GM11168 (cell line): Measurements from ENCODE around the gene HBEGF.

Source experiments
- in situ Hi-C: fragments of 300-500 bp; cut with MboI; formaldehyde crosslinking; loops from one replicate; pipeline ENCODE4 v1.12.0; 2022; ENCODE audit warnings: low sequenced_read_pairs; ENCODE audit not compliant: unreplicated experiment

Gene HBEGF

DNA sequence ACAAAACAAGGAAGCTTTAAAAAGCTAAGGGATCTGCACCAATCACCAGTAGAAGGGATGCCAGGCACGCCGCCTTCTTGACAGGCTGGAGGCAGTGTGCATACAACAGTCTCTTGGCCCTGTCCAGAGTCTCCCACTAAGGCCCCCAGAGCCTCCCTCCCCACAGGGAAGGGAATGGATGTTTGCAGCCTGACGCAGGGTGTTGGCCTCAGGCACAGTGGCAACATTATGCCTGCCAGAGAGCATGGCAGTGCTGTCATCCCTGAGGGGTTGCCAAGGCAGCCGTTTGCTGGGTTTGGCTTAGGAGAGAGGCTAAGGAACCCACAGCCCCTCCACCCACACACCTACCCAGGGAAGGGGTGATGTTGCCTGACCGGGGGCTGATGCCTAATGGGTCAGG, 4.8 kb downstream of the HBEGF start:
- in situ Hi-C loops, result no loop called here

DNA sequence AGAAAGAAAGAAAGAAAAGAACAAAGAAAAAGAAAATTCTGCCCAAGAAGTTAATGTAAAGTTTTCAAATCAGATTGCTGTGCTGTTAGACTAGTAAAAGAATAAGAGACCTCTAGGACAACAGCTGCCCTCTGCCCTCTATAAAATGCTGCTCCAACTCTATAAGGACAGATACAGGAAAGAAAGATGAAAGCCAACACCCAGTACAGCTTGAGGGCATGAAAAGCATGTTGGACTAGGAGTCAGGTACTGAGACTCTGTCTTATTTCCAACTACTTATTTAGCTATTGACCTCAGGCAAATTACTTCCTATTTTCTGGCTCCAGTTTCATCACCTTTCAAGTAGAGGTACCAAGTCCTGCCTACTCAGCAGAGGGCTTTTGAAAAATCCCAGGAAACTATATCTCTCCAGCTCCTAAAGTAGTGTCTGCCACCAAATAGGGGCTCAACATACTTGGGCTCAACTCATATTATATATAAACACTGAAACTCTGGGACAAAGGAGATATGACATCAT, 5.7 kb downstream of the HBEGF start:
- in situ Hi-C loops, result no loop called here

DNA sequence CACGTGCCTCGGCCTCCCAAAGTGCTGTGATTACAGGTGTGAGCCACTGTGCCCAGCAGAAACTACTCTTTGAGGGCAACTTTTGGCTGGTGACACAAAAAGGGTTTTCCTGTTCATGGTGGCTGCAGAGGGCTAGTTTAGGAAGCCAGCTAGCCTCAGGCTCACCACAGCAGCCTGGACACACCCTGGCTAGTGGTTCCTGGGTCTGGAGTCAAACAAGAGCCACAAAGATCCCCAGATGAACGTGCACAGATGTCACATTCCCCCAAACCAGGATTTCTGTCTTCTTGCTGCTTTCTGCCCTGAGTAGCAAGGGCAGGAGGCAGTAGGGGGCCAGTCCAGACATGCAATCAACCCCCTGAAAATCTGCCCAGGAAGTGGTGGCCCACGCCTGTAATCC, 6.8 kb downstream of the HBEGF start:
- in situ Hi-C loops, result no loop called here

DNA sequence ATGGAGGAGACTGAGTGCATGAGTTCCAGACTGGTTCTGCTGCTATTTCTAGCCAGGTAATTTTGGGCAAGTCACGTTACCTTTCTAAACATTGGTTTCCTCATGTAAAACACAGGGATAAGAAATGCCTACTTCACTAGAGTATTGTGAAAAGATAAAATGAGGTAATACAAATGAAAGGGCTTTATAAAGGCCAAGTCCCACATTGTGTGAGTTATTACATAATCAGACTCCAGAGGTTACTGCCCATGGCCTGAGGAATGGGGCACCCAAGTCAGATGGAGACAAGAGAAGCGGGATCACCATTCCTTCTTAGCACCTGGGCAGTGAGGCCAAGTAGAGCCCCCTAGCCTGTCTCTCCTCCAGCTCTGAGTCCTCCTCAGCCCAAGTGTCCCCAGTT, 7.5 kb downstream of the HBEGF start:
- in situ Hi-C loops, result no loop called here

DNA sequence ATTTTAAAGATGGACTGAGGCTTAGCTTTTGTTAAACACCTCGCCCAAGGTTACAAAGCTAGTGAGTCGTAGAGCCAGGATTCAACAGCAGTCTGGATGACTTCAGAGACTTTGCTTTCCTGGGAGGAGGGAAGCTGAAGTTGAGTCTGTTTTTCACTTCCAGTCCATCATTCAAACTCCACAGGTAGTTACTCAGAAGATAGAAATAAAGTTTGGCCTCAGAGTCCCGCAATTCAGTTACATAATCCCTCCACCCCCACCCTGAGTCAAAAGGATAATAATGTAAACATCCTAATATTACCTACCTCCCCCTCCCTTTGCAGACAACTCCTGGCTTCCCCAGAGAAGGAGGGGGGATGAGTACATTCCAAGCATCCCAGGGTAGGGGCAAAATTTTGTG, 8.1 kb downstream of the HBEGF start:
- in situ Hi-C loops, result no loop called here

DNA sequence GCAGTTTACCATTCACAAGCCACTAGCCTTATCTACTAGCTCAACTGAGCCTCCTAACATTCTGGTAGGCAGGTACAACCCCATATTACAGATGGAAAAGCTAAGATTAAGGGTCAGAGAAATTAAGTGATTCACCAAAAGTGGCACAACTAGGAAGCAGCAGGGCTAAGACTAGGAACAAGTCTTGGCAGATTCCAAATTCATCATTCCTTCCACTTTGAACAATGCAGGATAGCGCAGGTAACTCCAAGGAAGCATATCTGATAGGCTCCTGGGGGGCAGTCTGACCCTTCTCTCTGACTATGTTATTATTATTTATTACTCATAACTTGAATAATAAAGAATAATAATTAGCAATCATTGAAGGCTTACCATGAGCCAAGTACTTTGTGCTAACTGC, 8.5 kb downstream of the HBEGF start:
- in situ Hi-C loops, result no loop called here

DNA sequence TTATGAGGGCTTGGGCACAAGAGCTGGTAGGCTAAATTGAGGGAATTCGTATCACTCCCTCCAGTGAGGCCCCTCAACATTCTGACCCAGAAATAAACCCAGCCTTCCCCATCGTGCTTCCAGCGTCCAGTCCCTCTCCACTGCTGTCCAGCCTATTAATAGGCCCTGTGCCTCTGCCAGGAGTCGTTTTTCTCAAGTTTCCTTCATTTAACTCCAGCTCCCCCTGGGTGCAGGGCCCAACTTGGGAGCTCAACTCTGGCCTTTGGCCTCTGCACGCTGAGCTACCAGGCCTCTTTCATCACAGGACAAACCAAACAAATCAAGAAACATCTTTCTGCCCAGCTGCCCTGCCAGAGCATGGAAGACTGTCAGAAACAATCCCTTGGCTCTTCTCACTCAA, 10.0 kb downstream of the HBEGF start:
- in situ Hi-C loops, result no loop called here

DNA sequence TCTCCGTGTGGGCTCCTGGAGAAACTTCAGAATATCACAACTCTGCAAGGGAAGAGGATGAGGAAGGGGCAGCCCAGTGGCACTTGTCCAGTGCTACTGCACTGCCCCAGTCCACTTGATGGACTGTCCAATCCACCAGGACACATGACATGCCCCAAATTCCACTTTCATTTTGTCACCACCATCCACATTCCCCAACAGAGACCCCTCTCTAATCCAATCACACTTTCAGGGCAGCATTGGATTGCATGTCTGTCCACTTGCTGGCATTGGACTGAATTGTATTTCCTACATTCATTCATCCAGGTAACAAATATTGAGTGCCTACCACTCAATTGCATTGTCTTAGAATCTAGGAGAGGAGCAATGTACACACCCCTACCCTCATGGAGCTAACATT, 14.8 kb downstream of the HBEGF start:
- in situ Hi-C loops, result no loop called here

DNA sequence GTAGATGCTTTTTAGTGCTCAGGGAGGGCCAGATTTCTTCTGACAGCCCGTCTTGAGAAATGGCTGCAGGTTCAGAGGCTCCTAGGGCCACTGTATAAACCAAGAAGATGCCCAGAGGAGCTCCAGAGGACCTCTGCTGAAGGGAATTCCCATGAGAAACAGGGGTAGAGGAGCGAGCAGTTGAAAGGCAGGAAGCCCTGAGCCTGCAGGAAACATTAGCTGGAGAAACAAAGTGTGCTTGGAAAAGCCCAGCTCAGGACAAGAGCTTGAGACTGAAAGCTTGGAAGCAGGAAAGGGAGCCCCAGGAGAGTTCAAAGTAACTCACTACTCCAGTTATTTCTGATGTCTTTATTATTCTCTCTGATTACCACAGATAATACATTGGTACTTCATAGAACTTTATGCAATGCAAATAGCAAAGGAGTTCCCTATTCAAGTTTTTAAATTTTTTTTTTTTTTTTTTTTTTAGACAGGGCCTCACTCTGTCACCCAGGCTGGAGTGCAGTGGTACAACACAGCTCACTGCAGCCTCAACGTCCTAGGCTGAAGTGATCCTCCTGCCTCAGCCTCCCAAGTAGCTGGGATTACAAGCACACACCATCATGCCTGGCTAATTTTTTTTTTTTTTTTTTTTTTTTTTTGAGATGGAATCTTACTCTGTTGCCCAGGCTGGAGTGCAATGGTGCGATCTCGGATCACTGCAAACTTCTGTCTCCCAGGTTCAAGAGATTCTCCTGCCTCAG, 16.5 kb downstream of the HBEGF start:
- in situ Hi-C loops, result no loop called here

DNA sequence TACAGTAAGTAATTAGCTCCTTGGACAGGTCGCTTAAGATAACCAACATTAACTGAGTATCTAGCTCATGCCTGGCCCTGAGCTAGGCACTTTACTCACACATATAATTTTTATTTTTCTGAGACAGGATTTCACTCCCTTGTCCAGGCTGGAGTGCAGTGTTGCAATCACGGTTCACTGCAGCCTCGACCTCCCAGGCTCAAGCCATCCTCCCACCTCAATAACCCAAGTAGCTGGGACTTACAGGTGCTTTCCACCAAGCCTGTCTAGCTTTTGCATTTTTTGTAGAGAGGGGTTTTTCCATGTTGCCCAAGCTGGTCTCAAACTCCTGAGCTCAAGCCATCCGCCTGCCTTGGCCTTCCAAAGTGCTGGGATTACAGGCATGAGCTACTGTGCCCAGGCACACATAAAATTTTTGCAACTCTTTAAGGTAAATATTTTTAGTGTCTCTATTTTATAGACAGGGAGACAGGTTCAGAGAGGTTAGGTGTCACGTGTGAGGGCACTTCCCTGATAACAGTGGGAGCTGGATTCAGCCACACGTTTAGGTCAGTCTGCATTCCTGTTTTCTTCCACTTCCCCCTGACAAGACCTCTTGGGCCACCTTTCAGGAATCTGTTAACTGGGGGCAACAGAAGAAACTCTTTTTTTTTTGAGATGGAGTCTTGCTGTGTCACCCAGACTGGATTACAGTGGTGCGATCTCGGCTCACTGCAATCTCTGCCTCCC, 18.2 kb downstream of the HBEGF start:
- in situ Hi-C loops, result no loop called here

DNA sequence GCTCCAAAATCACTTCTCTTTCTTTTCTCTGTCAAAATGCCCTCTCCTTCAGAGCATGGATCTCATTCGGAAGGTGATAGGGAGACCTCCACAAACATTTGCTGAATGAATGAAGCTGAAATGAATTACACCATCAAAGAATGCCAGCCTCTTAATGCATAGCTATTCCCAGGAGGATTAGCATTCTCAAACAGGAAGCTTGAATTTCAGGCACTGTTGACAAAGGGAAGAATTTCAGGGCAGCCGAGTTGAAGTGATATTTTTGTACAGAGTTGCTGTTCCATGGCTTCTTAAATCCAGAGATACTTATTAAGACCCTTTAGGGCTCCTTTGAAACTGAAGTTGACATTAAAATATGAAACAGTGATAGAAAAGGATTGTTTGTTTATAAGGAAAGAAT, 18.8 kb downstream of the HBEGF start:
- in situ Hi-C loops, result no loop called here

DNA sequence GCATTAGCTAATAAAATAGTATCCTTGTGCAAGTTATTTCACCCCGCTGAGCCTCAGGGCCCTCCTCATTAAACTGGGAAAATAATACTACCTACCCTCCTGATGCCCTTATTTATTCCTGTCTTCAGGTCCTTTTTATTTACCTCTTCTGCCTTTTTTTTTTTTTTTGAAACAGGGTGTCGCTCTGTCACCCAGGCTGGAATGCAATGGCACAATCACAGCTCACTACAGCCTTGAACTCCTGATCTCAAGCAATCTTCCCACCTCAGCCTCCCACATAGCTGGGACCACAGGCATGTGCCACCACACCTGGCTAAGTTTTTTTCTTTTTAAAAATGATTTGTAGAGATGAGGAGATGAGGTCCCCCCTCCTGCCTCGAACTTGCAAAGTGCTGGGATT, 20.9 kb downstream of the HBEGF start:
- in situ Hi-C loops, result no loop called here

DNA sequence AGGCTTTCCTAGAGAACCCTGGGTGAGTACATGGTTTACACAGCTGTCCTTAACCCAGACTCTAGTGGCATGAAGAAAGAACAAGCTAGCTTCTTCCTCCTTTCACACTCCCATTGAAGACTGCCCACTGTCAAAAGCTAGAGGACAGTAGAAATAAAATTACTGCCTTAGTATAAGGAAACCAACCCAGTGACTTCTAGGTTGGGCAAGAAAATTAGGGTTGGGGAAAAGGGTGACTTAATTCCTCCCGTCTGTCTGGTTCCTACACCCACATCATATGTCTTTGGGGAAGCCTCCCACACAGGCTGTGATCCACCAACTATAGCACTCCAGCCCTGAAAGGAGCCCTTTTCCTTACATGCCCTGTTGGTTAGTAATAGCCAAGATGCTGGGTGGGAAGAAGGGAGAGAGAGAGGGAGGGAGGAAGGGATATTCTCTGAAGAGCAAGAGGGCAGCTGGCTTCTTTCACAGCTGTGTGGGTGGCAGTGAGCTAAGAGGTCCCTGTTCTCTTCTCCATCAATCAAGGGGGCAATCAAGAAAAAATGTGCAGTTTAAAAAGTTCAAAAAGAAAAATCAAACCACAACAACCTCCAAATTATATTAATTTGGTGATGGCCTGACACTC, 21.7 kb downstream of the HBEGF start:
- in situ Hi-C loops, result no loop called here

DNA sequence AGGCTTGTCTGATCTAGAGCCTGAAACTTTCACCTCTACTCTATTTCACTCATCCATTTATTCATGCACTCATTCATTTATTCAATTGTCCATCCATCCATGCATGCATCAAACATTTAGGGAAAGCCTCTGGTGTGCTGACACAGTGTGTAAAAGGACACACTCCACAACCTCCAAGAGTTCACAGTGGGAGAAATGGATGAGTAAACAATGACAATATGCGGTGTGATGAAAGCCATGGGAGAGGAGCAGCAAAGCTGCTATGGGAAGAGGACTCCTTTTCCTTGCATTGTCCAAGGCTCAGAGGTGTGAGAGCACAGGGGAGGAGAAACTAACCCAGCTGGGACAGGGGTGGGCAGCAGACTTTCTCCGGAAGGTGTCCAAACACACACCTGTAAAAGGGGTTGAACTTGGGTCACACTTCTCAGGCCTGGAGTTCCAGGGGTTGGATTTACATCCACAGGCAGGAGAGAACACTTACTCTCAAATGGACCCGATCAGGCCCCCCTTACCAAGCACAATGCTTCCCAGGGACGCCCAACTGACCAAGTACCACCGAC, 22.3 kb downstream of the HBEGF start:
- in situ Hi-C loops, result no loop called here

DNA sequence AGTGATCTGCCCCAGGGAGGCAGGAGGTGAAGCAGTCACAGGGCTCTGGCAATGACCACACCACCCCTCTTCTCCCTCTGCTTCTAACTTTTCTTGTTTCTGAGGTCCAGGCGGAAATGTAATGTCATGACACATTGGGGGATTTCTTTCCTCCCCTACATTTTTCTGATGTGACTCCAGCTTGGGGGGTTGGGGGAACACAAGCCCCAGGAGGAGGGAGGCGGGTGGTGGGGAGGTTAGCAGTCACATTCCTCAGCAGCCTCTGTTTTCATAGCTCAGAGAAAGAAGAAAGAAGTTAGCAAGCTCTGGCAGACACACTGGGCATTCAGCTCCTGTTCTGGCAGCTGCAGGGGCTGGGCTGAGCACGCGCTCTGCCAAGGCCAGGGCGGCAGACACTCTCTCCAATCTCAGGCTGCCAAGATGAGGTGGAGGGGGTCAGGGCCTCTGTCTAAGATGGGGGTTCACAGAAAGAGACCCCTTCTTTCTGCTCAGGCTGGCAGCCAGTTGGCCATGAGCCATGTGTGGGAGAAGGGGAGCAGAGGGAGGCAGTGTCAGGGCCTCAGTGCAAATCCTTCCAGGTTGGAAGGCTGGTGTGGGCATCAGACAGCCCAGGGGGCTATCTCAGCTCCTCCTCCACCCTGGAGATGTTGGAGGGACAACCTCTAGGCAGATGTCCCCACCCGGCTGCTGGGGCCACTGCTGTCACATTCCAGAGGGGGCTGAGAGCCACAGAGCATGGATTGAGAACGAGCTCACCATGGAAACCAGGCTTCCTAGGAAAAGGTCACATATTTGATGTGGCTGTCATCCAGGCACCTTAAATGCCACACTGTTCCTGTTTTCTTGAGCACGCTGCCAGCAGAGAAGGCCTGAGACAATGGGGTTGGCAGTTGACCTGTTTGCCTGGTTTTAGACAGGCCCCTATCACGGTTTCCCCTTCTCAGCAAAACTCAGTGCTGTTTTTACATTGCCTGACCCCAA, 23.4 kb downstream of the HBEGF start:
- in situ Hi-C loops, result no loop called here

DNA sequence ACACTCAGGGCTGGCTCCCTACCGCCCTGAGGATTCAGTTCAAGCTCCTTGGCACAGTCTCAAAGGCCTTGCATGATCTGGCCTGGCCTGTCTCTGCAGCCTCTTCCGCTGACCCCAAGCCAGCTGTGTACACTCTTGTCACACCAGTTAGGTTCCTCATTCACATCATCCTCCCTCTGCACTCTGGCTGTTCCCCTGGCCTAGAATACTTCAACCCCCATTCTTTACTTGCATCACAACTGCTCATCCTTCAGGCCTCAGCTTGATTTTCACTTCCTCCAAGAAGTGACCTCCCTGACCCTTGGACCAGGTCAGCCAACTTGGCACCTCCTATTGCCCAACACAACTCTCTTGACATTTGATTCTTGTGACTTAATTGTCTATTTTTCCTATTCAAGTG, 24.6 kb downstream of the HBEGF start:
- in situ Hi-C loops, result no loop called here

DNA sequence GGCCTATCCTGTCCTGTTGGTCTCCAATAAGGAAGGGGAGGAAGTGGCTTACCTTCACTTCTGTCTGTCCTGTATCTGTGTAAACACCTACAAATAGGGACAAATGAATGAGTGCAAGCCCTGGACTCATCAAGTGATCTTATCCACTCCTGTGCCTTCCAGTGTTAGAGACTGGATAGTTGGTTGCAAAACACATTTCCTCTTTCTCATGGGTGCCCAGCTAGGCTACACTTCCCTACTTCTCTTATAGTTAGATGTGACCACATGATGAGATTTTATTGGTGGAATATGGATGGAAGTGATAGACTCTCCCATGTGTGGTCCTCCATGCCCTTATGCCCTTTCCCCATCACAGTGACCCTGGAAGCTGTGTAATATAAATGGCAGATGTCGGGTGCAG, 26.6 kb downstream of the HBEGF start:
- in situ Hi-C loops, result no loop called here

DNA sequence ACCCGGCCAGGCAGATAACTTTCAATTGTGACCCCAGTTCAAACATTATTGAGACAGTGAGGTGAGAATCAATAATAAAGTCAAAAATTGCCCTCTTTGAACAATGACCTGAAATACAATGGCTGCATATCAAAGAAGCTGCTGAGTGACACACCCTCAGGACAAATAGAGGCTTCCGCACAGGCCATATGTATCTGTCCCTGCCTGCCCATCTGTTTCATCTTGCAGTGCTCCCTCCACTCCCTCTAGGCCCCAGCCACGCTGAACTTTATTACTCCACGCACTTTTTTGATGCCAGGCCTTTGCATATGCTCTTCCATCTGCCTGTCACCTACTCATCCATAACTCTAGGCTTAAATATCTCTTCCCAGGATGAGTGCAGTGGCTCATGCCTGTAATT, 27.6 kb downstream of the HBEGF start:
- in situ Hi-C loops, result no loop called here

DNA sequence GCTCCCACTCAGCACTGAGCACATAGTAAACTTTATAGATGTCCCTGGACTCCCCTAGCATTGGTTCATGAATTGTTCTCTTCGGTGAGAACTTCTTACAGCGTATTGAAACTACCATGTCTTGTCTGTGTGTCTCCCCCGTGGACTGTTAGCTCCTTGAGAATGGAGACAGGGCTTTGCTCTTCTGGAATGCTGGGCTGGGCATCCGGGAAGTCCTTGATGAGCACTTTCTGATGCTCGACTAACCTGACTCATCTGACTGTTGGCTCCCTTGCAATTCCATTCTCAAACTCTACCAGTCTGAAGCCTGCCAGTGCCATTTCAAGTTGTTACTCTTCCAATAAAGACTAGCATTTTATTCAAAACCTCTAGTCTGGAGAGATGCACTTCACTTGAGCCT, 28.5 kb downstream of the HBEGF start:
- in situ Hi-C loops, result no loop called here

DNA sequence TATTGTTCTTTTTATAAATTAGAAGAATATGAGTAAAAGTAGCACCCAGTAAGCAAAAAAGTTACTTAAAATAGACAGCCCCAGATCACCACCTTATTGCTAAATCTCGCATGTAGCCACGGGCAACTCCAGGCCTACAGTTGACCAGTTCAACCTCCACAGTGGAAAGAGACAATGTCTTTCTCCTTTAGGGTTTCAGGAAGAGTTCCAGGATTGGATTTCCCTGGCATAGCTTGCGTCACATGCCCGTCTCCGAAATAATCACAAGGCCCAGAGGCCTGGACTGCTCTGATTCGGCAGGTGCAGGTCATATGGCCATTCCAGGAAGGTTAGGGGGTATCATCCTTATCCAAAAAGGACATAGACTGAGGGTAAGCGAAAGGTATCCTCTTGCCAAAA, 33.6 kb downstream of the HBEGF start:
- in situ Hi-C loops, result no loop called here
